Astrocyte of the spinal cord (primary cell): ENCODE results near the gene GMEB2.

Experiments used
- DNase-seq: peaks from one replicate; pipeline ENCODE4 v3.0.0; 2011; ENCODE audit warnings: low read depth, low spot score
- H3K4me3 ChIP-seq: 2 replicates; pipeline ENCODE4 v1.5.1; 2011; ENCODE audit warnings: low read depth, mild to moderate bottlenecking, low read length, moderate library complexity
- in situ Hi-C: cut with HindIII; loops from 2 replicates; pipeline ENCODE4 v1.10.0; 2017; ENCODE audit warnings: low sequenced_read_pairs
- TF ChIP-seq, protein P1 (sequence below): IDR thresholded peaks from 2 replicates; pipeline ENCODE4 v1.5.1; 2012; ENCODE audit warnings: low read depth, mild to moderate bottlenecking, low read length, inconsistent platforms

GMEB2 gene

DNA sequence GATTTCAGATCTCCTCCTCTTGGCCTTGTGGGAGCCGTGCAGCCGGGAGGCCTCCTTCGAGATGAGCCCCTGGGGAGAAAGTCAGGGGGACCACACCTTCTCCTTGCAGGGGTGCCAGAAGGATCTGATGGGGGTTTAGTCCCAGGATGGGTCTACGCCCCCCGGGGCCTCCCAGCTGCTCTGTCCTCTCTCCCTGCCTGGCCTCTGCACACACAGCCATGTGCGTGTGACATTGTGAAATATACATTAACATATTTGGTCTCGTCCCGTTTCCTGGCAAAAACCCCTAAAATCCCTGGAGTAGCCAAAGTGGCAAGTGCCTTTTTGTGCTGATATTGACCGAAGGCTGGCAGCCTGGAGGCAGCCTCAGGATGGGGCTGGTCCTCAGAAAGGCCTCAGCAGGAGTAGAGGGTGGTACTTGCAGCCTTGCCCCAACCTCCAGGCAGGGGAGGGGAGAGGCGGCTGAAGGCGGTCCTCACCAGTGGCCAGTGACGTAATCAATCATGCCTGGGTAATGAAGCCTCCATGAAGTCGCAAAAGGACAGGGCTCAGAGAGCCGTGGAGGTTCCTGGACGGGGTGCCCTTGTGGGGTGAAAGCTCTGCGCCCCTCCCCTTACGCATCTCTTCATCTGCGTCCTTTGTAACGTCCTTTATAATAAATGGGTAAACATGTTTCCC is 47.7 kb downstream of the GMEB2 start:
- H3K4me3 ChIP-seq: no peak overlapping the region
- in situ Hi-C loops: no loop called here
- TF ChIP-seq, protein P1, sequence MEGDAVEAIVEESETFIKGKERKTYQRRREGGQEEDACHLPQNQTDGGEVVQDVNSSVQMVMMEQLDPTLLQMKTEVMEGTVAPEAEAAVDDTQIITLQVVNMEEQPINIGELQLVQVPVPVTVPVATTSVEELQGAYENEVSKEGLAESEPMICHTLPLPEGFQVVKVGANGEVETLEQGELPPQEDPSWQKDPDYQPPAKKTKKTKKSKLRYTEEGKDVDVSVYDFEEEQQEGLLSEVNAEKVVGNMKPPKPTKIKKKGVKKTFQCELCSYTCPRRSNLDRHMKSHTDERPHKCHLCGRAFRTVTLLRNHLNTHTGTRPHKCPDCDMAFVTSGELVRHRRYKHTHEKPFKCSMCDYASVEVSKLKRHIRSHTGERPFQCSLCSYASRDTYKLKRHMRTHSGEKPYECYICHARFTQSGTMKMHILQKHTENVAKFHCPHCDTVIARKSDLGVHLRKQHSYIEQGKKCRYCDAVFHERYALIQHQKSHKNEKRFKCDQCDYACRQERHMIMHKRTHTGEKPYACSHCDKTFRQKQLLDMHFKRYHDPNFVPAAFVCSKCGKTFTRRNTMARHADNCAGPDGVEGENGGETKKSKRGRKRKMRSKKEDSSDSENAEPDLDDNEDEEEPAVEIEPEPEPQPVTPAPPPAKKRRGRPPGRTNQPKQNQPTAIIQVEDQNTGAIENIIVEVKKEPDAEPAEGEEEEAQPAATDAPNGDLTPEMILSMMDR: no peak
- no peak for DNase-seq

DNA sequence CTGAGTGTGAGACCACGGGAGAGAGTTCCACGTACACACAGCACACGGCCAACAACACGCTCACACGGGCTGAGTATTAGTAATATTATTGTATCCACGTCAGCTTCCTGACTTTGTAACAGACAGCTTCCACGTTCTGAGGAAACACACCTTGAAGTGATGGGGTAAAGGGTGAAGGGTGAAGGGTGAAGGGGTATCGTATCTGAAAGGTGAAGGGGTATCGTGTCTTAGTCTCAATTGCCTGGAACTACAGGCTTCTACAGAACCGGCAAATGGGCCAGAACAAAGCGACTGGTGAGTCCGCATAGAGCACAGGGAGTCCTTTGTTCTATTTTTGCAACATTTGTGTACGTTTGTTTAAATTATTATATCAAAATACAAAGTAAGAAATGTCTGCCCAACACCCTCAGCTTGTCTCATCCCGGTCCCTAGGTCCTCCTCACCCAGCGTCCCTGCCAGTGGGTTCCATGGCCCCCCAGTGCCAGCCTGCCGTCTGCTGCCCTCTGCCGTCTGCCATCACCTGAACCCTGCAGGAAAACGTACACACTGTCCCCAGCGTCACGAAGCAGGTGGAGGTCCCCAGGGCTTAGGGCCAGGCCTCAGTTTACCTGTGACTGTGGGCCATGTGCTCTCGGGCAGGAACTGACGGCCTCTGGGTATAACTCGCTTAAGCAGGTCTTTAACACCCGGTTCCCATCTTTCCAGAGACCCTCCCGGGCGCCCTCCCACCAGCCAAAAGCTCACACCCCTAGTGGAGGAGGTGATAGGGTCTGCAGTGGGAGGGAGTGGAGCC is 48.5 kb downstream of the GMEB2 start:
- TF ChIP-seq, protein P1: no peak
- in situ Hi-C loops: no loop called here
- DNase-seq: no peak
- no peak overlapping the region for H3K4me3 ChIP-seq

DNA sequence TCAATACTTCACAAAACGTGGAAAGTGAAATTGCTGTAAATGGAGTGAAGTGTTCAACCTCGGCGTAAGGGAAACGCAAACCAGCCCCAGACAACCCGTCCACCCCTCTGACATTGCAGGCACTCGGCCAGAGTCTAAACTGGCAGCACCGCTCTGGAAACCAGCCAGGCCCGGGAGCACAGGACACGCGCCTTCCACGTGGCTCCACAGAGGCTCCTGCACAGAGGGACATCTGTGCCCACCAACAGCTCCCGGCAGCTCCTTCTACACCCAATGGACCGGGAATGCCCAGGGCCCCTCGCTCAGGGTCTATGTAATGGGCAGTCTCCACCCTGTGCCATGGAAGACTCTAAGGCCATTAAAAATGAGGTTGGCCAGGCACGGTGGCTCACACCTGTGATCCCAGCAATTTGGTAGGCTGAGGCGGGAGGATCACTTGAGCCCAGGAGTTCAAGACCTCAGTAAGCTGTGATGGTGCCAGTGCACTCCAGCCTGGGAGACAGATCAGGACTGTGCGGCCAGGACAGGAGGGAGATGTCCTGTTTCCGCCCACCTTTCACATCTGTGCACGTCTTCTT is 49.5 kb downstream of the GMEB2 start:
- in situ Hi-C loops: no loop called here
- no peak for DNase-seq
- TF ChIP-seq, protein P1: no peak
- H3K4me3 ChIP-seq: no peak overlapping the region

DNA sequence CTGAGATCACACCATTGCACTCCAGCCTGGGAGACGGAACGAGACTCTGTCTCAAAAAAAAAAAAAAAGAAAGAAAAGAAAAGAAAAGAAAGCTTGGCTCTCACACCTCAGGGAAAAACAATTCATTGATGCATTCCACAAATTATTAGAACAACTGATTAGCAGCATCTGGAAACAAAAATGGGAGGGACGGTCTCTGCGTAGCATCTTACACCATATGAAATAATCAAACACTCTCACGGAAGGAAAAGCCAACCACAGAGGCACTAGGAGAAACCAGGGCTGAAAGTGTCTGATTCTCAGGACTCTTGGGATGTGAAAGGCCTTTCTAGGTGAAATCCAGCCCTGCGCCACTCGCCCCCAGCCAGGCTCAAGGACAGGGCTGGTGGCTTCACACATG is 50.6 kb downstream of the GMEB2 start:
- DNase-seq: no peak
- H3K4me3 ChIP-seq: no peak overlapping the region
- TF ChIP-seq, protein P1: no peak
- in situ Hi-C loops: no loop called here

DNA sequence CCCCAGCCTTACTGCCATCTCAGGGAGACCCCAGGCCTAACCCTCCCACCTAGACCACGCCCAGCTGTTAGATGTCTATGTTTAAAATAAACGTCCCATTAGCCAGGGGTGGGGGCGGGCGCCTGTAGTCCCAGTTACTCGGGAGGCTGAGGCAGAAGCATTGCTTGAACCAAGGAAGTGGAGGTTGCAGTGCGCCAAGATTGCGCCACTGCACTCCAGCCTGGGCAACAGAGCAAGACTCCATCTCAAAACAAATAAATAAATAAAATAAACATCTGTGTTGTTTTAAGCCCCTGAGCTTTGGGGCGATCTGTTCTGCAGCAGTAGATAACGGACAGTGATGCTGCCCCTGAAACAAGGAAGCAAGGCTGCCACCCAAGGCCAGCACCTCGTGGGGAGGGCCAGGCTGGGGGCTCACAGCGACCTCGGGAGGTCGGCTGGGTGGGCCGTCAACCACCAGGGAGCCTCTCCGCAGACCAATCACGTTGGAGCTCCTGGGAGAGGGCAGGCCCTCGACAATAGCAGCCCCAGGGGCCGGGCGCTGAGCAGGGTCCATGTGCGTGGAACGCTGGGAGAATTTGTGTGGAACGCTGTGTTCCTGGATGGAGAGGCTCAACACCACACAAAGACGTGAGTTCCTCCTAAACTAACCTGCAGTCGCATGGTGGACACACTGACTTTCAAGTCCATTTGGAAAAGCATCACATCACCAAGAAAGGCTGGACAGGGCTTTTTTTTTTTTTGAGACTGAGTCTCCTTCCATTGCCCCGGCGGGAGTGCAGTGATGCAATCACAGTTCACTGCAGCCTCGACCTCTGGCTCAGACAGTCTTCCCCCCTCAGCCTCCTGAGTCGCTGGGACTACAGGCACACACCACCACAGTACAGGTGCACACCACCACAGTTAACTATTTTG is 51.8 kb downstream of the GMEB2 start:
- DNase-seq: no peak
- TF ChIP-seq, protein P1: no peak
- no peak overlapping the region for H3K4me3 ChIP-seq
- in situ Hi-C loops: no loop called here
